Measurements from ENCODE around the gene RHBDF1. TPM values are rescaled to one million over a fixed set of nuclear protein-coding genes. Genes with fewer than 3 reads are reported as not detected.

RHBDF1 gene
- total and polyA plus RNA-seq, 2 of the 13 experiments (the other 11 are each of a cell fraction or from before 2014, with no cell fraction given) = 5.4 to 26.9 TPM

GRCh38 chr16:118857-119256 is 46.4 kb upstream of the RHBDF1 start:
- in situ Hi-C loops (cut with HindIII; ENCODE audit: extremely low pct_ligation_motif_present, low pct_unique_long_range_greater_than_20kb) = no loop called here
- ChIA-PET CTCF (ENCODE audit: low intra/inter-chr PET ratio, low total read pairs) (interaction anchor here (2.4 kb wide), 1 partner anchor 62 kb away, joined by 17 read pairs; the partner anchor contains the start of gene HBQ1), POLR2A (no interaction called here)
- H3K9ac ChIP-seq (ENCODE audit: insufficient read depth, low read depth, low read length) = no peak overlapping the region
- no peaks in the 10 kb centered on the region for H3K9me3 ChIP-seq (ENCODE audit: low read length)
- no peak for FAIRE-seq
- no peaks in the 10 kb centered on the region for H3K27me3 ChIP-seq (ENCODE audit: control insufficient read depth in 1 of 2, insufficient read depth in 2 of 2, low read length in 2 of 2)
- no peak for DNase-seq (ENCODE audit: low spot score)
- peaks cover 2 to 27% of the 10 kb centered on the region in 2 experiments; a peak in 4 of 5 replicates for H3K36me3 ChIP-seq (replicated peaks in 1 of 2; ENCODE audit: control insufficient read depth in 1 of 2, insufficient read depth in 2 of 2, low read length in 2 of 2)
- H3K4me3 ChIP-seq (replicated peaks in 1 of 3; ENCODE audit: insufficient read depth in 1 of 3, low read depth in 2 of 3, low read length in 3 of 3) = no peak overlapping the region
- TF ChIP-seq CREM (IDR thresholded peaks at IDR 0.05) (no peak), CREM (CRISPR knock-in tag; IDR thresholded peaks at IDR 0.05) (no peak), RNF2 (conservative IDR thresholded peaks at IDR 0.05; ENCODE audit: low read depth) (no peak), ZNF136 (CRISPR knock-in tag; IDR thresholded peaks at IDR 0.05; ENCODE audit: low read depth) (no peak), STAT5B (CRISPR knock-in tag; IDR thresholded peaks at IDR 0.05) (no peak), ZBTB4 (CRISPR knock-in tag; IDR thresholded peaks at IDR 0.05; ENCODE audit: borderline replicate concordance) (no peak), ELF3 (CRISPR knock-in tag; IDR thresholded peaks at IDR 0.05) (no peak), CREB1 (IDR thresholded peaks at IDR 0.05) (no peak), CREB1 (CRISPR knock-in tag; IDR thresholded peaks at IDR 0.05) (no peak), POGK (CRISPR knock-in tag; conservative IDR thresholded peaks at IDR 0.05) (no peak), ZMYM4 (CRISPR knock-in tag; IDR thresholded peaks at IDR 0.05) (no peak), PREB (CRISPR knock-in tag; IDR thresholded peaks at IDR 0.05) (no peak)
- intact Hi-C loops (cut with micrococcal nuclease; ENCODE audit: unreplicated experiment) = loop anchor here (5.0 kb wide), 1 partner anchor 243 kb away; no protein-coding TSS in a partner anchor
- no peak overlapping the region for H2AFZ ChIP-seq (ENCODE audit: low read length)
- no peak for ATAC-seq
- no TSS peak for BruUV-seq (replicated peaks)
- no peak overlapping the region for H3K4me2 ChIP-seq (ENCODE audit: low read depth, low read length)
- H3K79me2 ChIP-seq (ENCODE audit: insufficient read depth, low read length) = no peaks in the 10 kb centered on the region
- H3K4me1 ChIP-seq (ENCODE audit: insufficient read depth, low read length) = peaks cover 3% of the 10 kb centered on the region
- 0 out of 2 replicates have a peak, but pooled peaks cover 4% of the 10 kb centered on the region for H4K20me1 ChIP-seq (ENCODE audit: insufficient read depth, low read length)
- 100% methylated on average over 1 of the region's 2 CpGs for WGBS (ENCODE audit: low lambda C conversion rate)
- H3K27ac ChIP-seq (ENCODE audit: extremely low read length, insufficient read depth, low read length) = no peak overlapping the region

All from HepG2 (cell line).